ENCODE measurements around the gene ZBTB14.

Gene ZBTB14, protein sequence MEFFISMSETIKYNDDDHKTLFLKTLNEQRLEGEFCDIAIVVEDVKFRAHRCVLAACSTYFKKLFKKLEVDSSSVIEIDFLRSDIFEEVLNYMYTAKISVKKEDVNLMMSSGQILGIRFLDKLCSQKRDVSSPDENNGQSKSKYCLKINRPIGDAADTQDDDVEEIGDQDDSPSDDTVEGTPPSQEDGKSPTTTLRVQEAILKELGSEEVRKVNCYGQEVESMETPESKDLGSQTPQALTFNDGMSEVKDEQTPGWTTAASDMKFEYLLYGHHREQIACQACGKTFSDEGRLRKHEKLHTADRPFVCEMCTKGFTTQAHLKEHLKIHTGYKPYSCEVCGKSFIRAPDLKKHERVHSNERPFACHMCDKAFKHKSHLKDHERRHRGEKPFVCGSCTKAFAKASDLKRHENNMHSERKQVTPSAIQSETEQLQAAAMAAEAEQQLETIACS

DNA sequence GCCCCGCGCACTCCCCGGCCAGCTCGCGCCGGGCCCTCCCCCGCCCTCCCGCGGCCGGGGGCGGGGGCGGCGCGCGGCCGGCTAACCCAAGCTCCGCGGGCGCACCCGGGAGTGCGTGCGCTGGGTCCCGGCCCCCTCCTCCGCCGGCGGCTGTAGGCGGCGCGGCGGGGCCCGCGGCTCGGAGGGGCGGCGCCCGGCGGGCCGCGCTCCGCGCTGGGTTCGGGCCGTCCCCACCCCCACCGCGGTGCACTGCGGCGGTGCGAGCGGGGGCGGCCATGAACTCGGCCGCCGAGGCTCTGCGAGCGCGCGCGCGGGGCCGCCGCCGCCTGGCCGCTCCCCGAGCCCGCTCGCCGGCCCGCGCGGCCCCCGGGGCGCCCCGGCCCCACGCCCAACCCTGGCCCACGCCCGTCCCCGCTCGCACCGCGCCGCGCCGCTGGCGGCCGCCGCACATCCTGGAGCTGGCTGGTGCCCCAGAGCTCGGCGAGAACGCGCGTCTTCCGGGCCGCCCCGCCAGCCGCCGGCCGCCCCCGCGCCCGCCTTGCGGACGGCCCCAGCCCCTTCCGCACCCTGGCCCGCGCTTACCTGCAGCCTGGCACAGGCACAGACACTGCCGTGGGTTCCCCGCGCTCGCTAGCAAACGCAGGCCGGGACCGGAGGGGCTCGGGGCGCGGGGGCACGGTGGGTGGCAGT is at the start of gene ZBTB14:
Gene ZBTB14, minus strand, starts transcription at position 496 of the 690 bp plus-strand sequence. CDS start 2,480 bp downstream, outside the sequence.
- peak; percentile 61 for DNase-seq (ENCODE audit: low read depth)

DNA sequence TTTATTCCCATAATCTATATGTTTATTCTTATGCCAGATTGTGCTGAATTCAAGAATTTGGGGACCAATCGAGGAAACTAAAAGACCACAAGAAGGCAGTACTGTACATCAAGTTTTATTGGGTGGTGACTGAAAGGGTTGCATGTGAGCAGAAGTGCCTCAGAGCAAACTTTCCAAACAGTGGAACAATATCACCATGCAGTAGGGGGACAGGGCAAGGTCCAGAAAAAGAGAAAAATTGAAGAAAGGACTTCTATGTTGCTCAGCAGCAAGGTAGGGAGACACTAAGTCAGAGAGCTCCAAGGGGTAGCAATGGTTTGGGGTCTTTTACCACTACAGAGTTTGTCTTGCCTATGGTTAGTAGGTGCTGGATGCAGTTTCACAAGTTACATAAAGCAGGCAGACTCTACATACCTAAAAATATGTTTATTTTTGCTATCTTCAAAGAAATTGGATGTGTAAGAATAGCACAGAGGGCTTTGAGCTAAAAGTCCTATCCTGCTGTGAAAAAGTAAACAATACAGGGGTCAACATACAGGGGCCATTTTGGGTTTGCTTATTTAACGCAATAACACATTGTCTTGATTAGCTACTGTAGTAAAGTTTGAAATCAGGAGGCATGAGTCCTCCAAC is 43.8 kb upstream of the ZBTB14 start:
- DNase-seq (ENCODE audit: low read depth), result no peak

DNA sequence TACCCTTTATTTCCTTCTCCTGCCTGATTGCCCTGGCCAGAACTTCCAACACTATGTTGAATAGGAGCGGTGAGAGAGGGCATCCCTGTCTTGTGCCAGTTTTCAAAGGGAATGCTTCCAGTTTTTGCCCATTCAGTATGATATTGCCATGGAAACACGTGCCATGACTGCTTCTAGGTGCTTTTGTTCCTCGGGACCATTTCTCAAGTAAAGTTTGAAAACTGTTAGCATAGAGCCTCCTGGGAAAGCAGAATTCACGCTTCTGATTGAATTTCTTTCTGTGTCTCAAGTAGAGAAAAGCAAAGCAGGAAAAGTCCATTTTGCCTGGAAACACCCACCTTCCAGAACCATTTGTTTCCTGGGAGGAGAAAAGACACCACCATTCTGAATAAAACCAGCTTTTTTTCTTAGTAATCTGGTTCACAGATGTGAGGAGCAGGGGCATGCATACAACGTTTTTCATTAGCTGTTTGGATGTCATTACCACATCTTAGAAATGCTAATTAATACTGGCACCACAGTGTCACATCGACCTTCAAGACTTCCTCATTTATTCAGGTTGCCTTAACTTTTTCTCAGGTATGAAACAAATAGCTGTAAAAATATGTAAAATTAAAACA is 39.0 kb upstream of the ZBTB14 start:
- DNase-seq (ENCODE audit: low read depth), result no peak

DNA sequence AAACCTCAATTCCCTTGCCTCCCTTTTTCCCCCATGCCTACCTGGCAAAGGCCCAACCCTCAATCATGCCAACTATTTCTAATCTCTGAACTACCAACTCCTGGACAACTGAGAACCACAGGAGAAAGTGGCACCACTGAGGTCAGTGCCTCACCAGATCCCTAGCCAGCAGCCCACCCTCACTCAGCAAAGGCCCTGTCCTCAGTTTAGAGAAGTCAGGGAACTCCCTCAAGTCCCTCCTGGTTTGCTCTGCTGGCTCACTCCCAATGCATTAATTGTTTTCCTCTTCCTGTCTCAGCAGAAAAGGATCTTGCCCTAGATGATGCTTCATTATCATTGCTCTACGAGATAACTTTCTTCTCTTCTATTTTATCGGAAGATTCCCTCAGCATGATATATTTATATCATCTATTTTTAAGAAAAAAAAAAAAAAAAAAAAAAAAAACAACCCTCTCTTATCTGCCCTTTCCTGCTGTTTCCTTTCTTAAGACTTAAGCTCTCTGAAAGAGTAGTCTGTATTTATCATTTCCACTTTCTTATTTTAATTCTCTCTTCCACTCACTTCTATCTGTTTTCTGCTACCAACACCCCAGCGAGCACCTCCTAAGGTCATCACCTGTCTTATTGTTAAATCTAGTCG is 22.7 kb upstream of the ZBTB14 start:
- no peak for DNase-seq (ENCODE audit: low read depth)

DNA sequence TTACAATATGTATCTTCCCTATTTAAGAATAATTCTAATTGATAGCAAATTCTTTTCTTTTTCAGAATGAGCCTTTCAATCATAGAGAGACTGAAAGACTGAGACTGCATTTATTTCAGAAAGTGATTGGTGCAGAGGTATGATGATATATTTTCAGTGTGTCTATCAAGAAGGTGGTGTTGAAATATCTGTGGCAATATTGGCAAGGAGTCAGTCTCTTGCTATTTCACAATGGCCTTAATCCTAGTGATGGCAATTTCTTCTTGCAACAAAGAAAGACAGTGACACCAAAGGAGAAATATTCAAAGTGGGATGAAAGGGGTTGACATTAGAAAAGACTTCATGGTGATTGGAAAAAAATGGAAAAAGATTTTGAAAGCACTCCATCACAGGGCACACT is 21.7 kb upstream of the ZBTB14 start:
- DNase-seq (ENCODE audit: low read depth), result no peak

DNA sequence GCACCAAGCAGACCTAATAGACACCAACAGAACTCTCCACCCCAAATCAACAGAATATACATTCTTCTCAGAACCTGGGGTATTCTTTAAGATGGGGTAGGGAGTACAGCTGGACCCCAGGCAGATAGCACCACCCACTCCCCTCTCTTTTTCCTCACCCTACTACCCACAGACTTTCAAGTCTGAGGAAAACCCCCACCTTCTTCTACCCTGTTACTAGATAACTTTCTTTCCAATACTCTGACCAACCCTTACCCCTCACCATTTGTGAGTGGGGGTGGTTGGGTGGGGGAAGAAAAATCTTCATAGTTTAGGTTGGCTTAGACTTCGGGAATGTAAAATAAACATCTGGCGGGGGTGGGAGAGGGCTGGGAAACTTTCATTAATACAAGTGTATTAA is 20.3 kb upstream of the ZBTB14 start:
- DNase-seq (ENCODE audit: low read depth), result no peak

DNA sequence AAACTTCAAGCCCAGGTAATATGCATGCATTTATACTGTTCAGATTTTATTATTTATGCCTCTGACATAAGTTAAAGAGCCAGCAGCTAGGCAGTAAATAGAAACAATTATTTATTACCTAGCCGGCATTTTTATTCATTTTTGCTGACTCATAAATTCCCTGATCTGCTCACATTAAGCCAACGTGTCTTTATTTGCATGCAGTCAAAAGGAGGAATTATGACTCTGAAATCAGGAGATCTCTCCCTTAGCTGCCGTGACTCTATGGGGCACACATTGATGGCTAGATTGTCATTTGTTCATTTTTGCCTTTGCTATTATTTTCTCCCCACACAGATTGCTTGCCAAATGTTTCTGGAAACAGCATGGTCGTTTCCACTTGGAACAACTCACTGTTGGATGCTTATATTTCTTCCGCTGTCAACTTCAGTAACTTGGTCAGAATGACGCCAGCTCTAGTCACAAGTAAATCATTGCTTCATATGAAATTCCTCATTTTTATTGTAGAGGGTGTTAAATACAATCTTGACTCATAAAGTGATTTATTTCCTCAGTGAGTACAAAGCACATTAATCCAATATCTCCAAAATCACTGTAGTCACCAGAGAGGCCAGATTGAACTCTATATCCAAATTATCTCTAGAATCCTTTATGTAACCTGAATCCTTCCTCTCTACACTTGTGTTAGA is 15.9 kb upstream of the ZBTB14 start:
- no peak for DNase-seq (ENCODE audit: low read depth)

DNA sequence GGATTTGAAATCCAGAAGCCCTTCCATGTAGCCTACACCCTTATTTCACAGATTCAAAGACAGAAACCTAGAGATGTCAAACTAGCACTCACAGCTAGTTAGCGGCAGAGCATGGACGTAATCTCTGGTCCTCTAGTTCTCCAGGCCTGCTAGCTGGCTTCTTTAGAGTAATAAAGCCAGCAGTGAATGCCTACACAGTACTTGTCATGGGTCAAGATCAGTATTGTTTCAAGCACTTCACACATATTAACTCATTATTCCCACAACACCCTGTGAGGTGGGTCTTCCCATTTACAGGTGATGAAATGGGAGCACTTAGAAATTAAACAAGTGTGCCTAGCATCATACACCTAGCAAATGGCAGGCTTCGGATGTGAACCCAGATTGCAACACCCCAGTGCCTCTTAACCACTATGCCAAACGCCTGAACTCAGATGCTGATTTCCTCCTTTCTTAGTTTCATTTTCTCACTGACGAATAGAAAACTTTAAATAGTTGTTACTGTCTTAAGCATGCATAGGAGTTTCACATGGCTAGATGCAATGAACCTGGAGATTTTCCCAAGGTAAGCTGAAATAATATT is 14.5 kb upstream of the ZBTB14 start:
- no peak for DNase-seq (ENCODE audit: low read depth)

DNA sequence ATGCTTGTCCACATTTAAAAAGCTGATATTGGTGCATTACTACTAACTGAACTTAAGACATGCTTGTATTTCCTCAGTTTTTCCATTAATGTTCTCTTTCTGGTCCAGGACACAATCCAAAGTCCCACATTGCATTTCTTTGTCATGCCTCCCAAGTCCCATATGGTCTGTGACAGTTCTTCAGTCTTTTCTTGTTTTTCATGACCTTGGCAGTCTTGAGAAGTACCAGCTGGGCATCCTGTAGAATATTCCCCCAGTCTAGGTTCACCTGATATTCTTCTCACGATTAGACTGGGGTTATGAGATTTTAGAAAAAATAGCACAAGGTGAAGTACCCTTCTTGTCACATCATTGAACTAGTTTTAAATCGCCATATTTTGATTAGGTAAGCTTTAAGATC is 10.3 kb upstream of the ZBTB14 start:
- DNase-seq (ENCODE audit: low read depth), result no peak

DNA sequence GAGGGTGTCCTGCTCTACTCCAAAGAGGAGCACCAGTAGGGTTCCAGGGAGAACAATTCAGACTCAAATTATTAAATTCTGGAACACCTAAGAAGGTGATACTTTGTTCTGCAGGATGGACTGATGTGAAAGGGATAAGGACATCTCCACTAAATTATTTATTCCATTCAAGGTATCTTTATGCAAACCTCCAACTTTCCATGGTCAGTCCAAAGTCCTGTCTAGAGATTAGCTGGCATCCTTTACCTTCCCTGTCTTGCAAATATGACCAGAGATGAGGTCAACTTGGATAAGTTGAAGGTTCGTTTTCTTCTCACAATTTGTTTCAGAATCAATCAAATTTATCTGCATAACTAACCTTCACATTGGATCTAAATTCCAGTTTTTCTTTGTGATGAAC is 8.7 kb upstream of the ZBTB14 start:
- no peak for DNase-seq (ENCODE audit: low read depth)

DNA sequence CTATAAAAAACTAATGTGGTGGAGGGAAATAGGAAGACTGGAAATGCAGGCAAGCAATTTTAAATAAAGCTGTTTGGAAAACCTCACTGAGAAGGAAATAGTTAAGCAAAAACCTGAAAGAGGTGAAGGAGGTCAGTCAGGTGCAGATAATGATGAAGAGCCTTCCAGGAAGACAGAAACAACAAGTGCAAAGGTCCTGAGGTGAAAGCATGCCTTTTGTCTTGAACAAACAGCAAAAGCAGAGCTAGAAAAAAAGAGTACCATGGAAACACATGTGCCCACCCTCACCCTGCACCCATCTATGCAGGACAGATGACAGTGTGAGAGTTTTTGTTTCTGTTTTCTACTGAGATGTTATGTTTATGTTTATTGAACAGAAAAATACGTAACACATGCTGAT is 8.1 kb upstream of the ZBTB14 start:
- DNase-seq (ENCODE audit: low read depth), result no peak

DNA sequence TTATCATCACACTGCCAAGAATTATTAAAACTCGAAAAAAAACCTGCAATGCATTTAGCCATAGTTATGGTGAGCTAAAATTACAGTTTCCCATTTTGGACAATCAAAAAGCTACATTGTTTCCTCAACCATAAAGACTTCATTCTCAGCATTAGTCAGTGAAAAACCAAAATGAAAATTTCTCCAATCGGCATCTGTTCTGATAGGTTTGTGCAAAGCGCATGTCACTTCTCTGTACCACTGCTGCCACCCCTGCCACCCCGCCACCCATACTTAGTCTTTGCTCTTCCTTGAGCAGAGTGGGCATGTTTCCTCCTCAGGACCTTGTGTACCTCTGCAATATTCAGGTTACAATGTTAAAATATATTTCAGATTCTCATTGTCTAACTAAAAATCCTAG is 7.1 kb upstream of the ZBTB14 start:
- no peak for DNase-seq (ENCODE audit: low read depth)

DNA sequence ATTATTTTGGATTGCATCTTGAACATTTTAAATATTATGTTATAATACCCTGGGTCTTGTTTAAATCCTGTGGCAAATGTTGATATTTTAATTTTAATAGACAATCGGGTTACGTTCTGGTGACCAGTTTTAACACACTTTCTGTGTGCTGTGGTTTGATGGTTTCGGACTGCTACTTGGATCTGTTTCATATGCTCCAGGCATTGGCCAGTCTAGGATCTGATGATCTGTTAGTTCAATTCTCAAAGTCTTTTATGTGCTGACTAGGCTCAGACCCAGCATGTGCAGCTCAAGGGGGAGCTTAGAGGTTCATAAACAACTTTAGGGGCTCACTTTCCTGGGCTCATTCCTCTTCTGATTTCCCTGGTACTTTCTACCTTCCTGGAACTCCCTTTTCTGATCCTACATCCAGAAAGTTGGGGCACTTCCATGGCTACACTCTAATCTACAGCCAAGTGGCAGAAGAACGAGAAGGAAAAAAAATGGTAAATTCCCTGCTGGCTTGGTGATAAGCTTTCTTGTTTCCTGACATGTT is 5.0 kb upstream of the ZBTB14 start:
- DNase-seq (ENCODE audit: low read depth), result no peak

DNA sequence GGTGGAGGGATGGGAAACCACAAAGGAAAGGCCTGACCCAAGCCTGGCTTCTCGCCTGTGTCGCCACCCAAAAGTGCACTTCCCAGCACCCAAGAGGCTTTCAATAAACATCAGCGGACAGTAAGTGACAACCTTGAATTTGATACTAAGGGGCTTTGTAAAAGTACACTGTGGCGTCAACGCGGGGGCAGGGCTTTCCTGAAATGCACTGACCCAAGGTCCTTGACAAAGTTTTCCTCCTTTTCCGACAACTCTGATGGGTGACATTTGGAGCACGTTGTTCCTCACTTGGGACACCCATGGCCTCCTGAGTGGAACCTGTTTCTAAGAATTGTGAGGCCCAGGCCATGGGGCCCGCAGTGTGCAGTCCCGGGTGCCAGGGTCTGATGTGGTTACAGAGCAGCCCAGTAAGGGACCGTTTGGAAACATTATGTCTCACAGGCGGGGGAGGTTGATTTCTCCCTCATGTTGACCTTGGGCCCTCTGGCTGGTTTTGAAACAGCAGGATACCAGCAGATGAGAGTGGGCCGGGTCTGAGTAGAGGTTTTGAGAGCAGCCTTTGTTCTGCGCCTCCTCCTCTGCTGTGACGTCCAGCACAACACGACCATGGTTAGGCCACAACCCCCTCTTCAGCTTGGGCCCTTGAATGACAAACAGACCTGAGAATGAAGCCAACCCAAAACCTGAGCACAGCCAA is 2.8 kb upstream of the ZBTB14 start:
- DNase-seq (ENCODE audit: low read depth), result no peak

DNA sequence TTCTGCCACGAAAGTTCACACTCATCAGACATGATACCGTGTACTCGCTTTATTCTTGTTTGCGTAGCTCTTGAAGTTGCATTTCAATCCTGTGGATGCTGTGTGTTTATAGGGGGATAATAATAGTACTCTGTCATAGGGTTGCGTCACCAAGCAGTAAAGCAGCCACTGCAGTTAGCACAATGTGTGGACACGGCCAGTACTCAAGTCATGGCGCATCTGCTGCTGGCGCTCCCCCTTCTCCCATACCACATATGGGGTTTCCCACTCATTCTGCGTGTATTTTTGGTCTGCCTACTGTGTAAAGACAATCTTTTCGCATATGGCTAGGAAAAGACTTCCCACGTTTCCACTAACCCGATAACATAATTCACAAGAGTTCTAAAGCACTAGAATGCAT is 2.1 kb upstream of the ZBTB14 start:
- no peak for DNase-seq (ENCODE audit: low read depth)

DNA sequence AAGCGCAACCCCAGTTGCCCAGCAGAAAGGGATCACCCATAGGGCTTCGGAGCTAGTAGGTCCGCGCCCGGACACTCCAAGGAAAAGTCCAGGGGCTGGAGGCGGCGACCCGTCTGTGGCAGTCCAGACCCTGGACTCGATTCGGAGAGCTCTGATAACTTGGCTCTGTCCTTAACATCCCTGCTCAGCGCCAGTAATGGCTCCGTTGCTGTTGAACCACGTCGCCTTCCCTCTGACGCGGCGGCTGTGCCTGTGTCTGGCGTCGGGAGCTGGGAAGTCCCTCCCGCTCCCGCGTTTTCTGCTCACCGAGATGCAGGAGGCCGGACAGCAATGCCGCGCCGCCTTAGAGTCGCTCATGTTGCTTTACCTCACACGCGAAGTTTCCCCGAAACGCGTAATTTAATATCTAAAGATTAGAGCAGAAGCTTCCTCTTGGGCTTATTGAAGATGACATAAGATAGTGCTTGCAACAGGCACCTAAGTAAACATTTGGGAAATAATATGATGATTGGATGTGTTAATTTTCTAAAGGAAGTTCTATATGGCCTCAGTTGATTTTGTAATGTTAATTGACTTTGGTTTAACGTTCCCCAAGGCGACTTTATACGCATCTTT is 1.3 kb upstream of the ZBTB14 start:
- peak; percentile 41 for DNase-seq (ENCODE audit: low read depth)

DNA sequence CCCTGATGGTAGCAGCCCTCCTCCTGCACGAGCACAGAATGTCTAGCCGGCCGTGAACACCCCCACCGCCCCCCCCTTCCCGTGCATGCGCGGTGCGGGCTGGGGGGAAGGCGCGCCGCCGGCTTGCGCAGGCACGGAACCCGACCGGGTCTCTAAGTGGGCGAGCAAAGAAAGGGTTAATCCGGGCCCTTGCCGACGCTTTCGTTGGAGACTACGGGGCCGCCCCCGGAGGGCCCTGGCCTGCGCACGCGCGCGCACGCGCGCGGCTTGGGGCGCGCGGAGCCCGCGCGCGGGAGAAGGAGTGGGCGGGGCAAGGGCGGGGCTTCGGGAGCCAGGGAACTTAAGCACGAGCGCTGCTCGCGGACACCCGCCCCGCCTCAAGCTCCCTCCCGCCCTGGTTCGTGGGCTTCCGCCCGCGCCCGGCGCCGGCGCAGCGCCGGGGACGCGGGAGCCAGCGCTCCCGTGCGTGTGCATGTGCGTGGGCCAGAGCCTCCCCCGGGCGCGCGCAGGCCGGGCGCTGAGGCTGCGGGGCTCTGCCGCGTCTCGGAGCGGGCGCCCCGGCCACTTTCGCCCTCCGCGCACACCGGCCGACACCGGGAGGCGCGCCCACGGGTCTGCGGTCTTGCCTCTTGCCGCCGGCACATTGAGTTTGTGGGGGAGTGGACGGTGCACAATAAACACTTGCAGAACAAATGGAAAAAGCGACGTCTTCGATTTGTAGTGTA is 617 bp upstream of the ZBTB14 start:
- DNase-seq (ENCODE audit: low read depth), result peak; percentile 94

DNA sequence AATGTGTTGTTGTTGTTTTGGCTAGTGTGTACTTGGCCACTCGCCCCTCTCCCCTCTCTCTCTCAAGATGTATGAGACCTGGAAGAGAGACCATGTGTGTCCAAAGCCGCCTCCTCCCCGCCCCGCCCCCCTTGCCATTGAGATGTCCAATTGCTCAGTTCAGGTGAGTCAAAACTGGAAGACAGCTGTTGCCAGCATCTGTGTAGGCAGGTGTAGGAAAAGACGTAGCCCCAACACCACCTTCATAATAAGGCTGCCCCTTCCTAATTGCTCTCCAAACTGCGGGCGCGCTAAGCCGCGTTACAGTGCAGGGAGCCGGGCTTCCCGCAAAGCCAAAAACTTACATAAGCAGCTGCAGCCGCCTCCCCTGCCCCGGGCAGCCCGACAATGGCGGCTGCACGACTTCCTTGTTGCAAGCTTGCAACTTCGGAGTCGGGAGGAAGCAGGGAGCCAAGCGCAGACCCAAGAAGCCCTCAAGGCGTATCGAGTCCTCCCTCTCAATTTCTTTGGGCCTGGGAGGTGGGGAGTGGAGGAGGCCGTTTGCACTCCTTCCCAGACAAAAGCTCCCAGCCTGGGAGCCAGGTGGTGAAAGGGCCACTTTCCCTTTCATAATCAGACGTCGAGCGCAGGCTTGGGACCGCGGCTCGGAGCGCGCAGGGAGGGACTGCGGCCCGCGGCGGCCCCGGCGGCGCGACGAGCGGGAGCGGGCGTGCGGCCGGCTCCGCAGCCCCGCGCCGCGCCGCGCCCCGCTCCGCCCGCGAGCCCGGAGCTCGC is 882 bp downstream of the ZBTB14 start:
- peak; percentile 48 for DNase-seq (ENCODE audit: low read depth)
